Body of pancreas (tissue), 4 donors: ENCODE measurements around the gene NAMPT. TPM values are rescaled to one million over a fixed set of nuclear protein-coding genes. Genes with fewer than 3 reads are reported as not detected.
A peak's percentile ranks its signal among the peaks of the same experiment; 100 is the strongest.

Source experiments
- ATAC-seq: fragments of 150-250 bp; one replicate; pipeline ENCODE4 v1.9.1; 2016
- DNase-seq, 4 donors: peaks; one replicate each; pipeline ENCODE4 v3.0.0-alpha.2; 2019
- H3K27ac ChIP-seq, 4 donors: fragments of 200-600 bp; sonication (generic); 1 replicate in 3 of 4; 2 replicates in 1 of 4; pipeline versions ENCODE4 v1.5.1 to v1.6.1; 2016 to 2019; ENCODE audit warnings: mild to moderate bottlenecking in 1 of 4, mixed read lengths in 1 of 4, moderate library complexity in 1 of 4
- H3K27me3 ChIP-seq, 2 donors: fragments of 200-600 bp; sonication (generic); one replicate each; pipeline ENCODE4 v1.6.0; 2016; ENCODE audit warnings: mild to moderate bottlenecking in 1 of 2
- H3K36me3 ChIP-seq, 2 donors: fragments of 200-600 bp; sonication (generic); replicated peaks in 1 of 2; 2 replicates each; pipeline ENCODE4 v1.5.1; 2016; ENCODE audit warnings: low read depth in 2 of 2; ENCODE audit not compliant: insufficient read depth in 1 of 2
- H3K4me1 ChIP-seq: fragments of 200-600 bp; sonication (generic); one replicate; pipeline ENCODE4 v1.6.0; 2016
- H3K4me3 ChIP-seq, 2 donors: fragments of 200-600 bp; sonication (generic); 1 replicate in 1 of 2; 2 replicates in 1 of 2; pipeline ENCODE4 v1.5.1; 2016 to 2019
- H3K9me3 ChIP-seq, 3 donors: fragments of 200-600 bp; sonication (generic); 1 replicate in 2 of 3; 2 replicates in 1 of 3; pipeline ENCODE4 v1.5.1; 2016
- POLR2A ChIP-seq, 3 donors: fragments of 450-650 bp; IDR thresholded peaks; one replicate each; pipeline ENCODE4 v1.6.1; 2016; ENCODE audit warnings: antibody characterized with exemption in 3 of 3, mild to moderate bottlenecking in 2 of 3
- WGBS, 2 donors: methylation state at CpG; one replicate each; pipeline ENCODE4 v1.1.5; 2017; 5-methylcytosine and 5-hydroxymethylcytosine counted together
- intact Hi-C: fragments of 100-400 bp; cut with DNase I; formaldehyde crosslinking; loops from one replicate; pipeline ENCODE4 v1.15.1; 2023
- total RNA-seq, 2 donors: library from RNA; depleted of rRNA; stranded (reverse); fragments of >200 nt; gene quantifications; one replicate each; pipeline ENCODE4 v1.1.0, GENCODE V29; 2016
- TF ChIP-seq, protein P1 (sequence below), 7 experiments: fragments of 450-650 bp in 4 of 7; fragments of 200-600 bp in 3 of 7; sonication (generic) in 3 of 7; IDR thresholded peaks; one replicate each; pipeline ENCODE4 v1.5.1; 2016 to 2019; ENCODE audit warnings: antibody characterized with exemption in 7 of 7

Gene NAMPT
- total RNA-seq, 2 donors from 2014 or later, result 56.0 to 78.9 TPM

DNA sequence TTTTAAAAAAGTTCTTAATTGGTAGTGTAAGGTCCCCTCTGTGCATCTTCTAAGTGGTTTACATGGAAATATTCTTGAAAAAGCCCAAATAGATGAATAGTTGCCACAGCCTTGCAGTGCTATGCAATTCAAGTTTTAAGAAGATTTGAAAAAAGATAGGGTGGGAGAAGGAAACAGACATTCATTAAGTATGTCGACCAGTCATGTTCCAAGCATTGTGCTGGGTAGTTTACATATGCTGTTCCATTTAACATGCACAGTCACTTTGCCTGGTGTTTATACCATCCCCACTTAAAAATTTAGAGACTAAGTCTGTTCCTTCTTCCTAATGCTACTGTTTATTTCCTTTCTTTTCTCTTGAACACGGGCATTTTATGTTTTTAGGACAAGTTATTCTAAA is 28.1 kb upstream of the NAMPT start:
- no peaks in the 10 kb centered on the region for H3K27me3 ChIP-seq
- no peak overlapping the region for H3K4me3 ChIP-seq
- intact Hi-C loops, result no loop called here
- H3K4me1 ChIP-seq, result no peaks in the 10 kb centered on the region
- H3K9me3 ChIP-seq, result no peaks in the 10 kb centered on the region
- WGBS, 2 donors, result 55 to 60% methylated on average over 2 of the region's 2 CpGs
- ATAC-seq (no peak), DNase-seq (no peak)
- no peaks in the 10 kb centered on the region for H3K36me3 ChIP-seq
- peak overlapping the region in 1 of 4 donors; percentile 60 for H3K27ac ChIP-seq
- TF ChIP-seq, protein P1, sequence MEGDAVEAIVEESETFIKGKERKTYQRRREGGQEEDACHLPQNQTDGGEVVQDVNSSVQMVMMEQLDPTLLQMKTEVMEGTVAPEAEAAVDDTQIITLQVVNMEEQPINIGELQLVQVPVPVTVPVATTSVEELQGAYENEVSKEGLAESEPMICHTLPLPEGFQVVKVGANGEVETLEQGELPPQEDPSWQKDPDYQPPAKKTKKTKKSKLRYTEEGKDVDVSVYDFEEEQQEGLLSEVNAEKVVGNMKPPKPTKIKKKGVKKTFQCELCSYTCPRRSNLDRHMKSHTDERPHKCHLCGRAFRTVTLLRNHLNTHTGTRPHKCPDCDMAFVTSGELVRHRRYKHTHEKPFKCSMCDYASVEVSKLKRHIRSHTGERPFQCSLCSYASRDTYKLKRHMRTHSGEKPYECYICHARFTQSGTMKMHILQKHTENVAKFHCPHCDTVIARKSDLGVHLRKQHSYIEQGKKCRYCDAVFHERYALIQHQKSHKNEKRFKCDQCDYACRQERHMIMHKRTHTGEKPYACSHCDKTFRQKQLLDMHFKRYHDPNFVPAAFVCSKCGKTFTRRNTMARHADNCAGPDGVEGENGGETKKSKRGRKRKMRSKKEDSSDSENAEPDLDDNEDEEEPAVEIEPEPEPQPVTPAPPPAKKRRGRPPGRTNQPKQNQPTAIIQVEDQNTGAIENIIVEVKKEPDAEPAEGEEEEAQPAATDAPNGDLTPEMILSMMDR (IDR thresholded peaks at IDR 0.05), result no peak
- no peak for TF ChIP-seq POLR2A (IDR thresholded peaks at IDR 0.05)

DNA sequence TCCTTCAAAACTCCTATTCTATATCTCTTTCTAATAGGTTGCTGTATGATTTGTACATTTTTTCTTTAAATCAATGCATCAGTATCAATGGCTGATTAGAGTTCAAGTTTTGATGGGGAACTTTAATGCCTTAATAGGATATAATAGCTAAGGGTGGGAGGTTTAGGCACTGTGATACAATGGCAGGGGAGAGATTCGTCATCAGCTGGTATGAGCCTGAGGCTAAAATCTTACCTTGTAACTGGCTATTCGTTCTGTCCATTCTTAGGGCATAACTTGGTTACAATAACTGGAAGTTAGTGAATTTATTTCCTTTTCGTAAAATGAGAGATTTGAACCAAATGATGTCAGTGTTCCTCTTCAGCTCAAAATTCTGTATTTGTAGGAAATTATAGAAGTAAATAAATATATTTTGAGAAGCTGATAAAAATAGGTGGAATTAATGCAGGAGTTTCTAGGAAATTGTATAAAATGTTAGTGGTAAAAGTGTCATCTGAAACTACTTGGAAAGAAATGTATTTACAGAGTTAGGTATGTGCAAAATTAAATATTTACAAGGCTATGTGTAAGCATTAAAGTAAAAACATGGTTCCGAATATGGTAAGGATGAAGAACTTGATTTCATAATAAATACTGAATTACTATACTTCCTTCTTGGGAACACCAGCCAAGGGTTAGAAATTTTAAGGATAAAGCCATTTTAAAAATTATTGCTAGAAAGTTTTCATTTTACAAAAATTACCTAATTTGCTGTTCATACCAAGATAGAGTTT is 27.5 kb upstream of the NAMPT start:
- 71 to 72% methylated on average over 4 of the region's 4 CpGs for WGBS, 2 donors
- DNase-seq, result no peak
- H3K36me3 ChIP-seq, result no peaks in the 10 kb centered on the region
- H3K9me3 ChIP-seq, result no peaks in the 10 kb centered on the region
- no peak for ATAC-seq
- TF ChIP-seq, protein P1 (IDR thresholded peaks at IDR 0.05), result no peak
- H3K4me3 ChIP-seq, result no peak overlapping the region
- H3K27ac ChIP-seq, result no peak overlapping the region
- intact Hi-C loops, result no loop called here
- no peaks in the 10 kb centered on the region for H3K4me1 ChIP-seq
- H3K27me3 ChIP-seq, result no peaks in the 10 kb centered on the region

DNA sequence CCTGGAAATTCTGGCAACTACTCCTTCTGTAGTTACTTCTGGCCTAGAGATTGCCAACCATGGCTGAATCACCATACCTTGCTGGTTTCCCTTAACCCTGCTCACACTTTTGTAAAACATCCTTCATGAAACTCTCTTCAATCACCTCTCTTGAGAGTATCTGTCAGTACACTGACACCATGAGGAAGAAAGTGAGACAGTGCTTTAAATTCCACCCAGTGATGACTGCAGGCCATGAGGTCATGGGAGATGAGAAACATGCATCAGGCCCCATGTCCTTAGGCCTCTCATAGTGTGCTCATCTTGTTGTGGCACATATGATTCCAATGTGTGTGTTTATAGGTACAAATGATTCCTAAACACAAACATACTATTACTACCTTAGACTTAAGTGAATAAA is 24.6 kb upstream of the NAMPT start:
- Histone ChIP-seq H3K36me3 (no peaks in the 10 kb centered on the region), H3K4me1 (no peaks in the 10 kb centered on the region), H3K4me3 (no peak overlapping the region), H3K9me3 (no peaks in the 10 kb centered on the region), H3K27ac (no peak overlapping the region), H3K27me3 (no peaks in the 10 kb centered on the region)
- DNase-seq, result no peak
- TF ChIP-seq, protein P1 (IDR thresholded peaks at IDR 0.05), result no peak
- no peak for TF ChIP-seq POLR2A (IDR thresholded peaks at IDR 0.05)
- no peak for ATAC-seq
- intact Hi-C loops, result no loop called here

DNA sequence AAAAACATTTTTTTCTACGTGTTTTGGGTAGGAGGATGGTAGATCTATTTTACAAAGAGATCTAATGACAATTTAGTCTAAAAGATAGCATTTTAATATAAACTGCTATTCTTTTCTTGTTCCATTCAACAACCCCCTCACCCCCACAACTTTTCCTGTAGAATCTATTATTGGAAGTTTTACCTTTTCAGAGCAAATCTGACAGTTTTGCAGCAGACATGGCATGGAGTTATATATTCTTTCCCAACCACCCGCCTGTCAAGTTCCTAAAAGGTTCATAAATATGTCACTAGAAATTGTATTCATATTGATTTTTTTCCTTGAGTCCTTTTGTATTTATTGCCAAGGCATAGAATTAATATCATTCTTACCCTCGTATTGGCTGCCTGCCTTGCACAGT is 21.5 kb upstream of the NAMPT start:
- DNase-seq, result no peak
- H3K36me3 ChIP-seq, result no peaks in the 10 kb centered on the region
- 32 to 39% methylated on average over 3 of the region's 3 CpGs for WGBS, 2 donors
- H3K4me1 ChIP-seq, result no peaks in the 10 kb centered on the region
- no peak for ATAC-seq
- no peaks in the 10 kb centered on the region for H3K27me3 ChIP-seq
- intact Hi-C loops, result no loop called here
- peak overlapping the region in 1 of 4 donors; percentile 35 for H3K27ac ChIP-seq
- no peak for TF ChIP-seq POLR2A (IDR thresholded peaks at IDR 0.05)
- H3K4me3 ChIP-seq, result no peak overlapping the region
- no peaks in the 10 kb centered on the region for H3K9me3 ChIP-seq

DNA sequence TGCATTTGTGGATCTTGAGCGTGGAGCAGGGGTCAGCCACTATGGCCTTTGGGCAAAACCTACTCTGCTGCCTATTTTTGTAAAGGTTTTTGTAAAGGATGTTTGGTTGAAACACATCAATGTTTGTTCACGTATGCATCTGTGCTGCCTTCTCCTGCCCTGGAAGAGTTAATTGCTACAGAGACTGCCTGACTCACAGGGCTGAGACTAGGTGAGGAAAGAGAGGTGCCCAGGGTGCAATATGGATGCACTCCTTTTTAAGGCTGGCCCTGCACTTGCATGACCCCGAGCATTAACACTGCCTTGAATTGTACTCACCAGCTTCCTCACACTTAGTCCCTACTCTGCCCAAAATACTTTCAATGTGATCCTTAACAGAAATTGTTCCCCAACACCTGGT is 20.9 kb upstream of the NAMPT start:
- no peak overlapping the region for H3K4me3 ChIP-seq
- TF ChIP-seq POLR2A (IDR thresholded peaks at IDR 0.05), result no peak
- TF ChIP-seq, protein P1 (IDR thresholded peaks at IDR 0.05), result no peak
- no peak for ATAC-seq
- 53 to 63% methylated on average over 3 of the region's 3 CpGs for WGBS, 2 donors
- no peaks in the 10 kb centered on the region for H3K4me1 ChIP-seq
- no peaks in the 10 kb centered on the region for H3K27me3 ChIP-seq
- no peaks in the 10 kb centered on the region for H3K9me3 ChIP-seq
- intact Hi-C loops, result no loop called here
- H3K36me3 ChIP-seq, result no peaks in the 10 kb centered on the region
- peak overlapping the region in 1 of 4 donors; percentile 35 for H3K27ac ChIP-seq
- DNase-seq, result no peak
